ENCODE results near the gene DDX1. TPM values are rescaled to one million over a fixed set of nuclear protein-coding genes. Genes with fewer than 3 reads are reported as not detected.

DDX1 gene
- total and polyA plus RNA-seq, 8 donors: 74.2 to 153 (median 126) TPM

- TF ChIP-seq, protein P1, sequence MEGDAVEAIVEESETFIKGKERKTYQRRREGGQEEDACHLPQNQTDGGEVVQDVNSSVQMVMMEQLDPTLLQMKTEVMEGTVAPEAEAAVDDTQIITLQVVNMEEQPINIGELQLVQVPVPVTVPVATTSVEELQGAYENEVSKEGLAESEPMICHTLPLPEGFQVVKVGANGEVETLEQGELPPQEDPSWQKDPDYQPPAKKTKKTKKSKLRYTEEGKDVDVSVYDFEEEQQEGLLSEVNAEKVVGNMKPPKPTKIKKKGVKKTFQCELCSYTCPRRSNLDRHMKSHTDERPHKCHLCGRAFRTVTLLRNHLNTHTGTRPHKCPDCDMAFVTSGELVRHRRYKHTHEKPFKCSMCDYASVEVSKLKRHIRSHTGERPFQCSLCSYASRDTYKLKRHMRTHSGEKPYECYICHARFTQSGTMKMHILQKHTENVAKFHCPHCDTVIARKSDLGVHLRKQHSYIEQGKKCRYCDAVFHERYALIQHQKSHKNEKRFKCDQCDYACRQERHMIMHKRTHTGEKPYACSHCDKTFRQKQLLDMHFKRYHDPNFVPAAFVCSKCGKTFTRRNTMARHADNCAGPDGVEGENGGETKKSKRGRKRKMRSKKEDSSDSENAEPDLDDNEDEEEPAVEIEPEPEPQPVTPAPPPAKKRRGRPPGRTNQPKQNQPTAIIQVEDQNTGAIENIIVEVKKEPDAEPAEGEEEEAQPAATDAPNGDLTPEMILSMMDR (IDR thresholded peaks at IDR 0.05): no peak
- ATAC-seq (no peak), DNase-seq (no peak)
- H3K27me3 ChIP-seq: no peaks in the 10 kb centered on the region
- no peak overlapping the region for H3K27ac ChIP-seq
- no peaks in the 10 kb centered on the region for H3K4me1 ChIP-seq
- no peaks in the 10 kb centered on the region for H3K36me3 ChIP-seq
- no peak overlapping the region for H3K4me3 ChIP-seq
- intact Hi-C loops (cut with DNase I): no loop called here
- no peaks in the 10 kb centered on the region for H3K9me3 ChIP-seq
Measured at GRCh38 chr2:15666861-15667808, 75.5 kb downstream of the DDX1 start.

DNA sequence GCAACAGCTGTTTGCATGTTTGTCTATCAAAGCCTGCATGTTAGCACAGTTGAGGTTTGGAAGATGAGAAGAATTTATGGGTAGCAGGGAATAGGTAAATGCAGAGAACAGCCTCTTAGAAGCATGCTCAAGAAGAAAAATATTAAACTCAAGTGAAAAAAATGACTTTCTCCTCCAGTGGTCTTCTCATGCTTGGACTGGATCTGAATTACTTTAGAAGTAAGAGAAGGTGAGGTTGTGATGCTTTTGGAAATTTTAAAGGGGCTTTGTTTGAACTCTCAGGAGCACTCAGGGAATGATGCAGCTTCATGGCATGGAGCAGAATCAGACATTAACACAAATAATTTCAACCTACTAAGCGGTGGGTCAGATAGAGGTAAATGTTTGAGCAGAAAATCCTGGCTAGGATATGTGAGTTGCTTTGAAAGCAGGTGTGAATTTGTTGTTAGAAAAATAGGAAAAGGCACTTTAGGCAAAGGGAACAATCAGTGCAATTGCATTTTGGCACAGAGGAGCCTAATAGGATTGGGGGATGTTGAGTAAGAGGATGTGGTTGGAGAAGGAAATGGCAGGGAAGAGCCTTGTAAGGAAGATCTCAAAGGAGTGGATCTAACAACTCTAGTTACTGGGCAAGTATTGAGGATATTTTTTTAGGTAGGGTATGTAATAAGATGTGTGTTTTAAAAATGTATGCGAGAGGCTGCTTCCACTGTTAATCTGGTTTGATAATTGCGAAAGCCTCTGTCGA lies 76.3 kb downstream of the DDX1 start:
- intact Hi-C loops (cut with DNase I): no loop called here
- DNase-seq: no peak
- no peaks in the 10 kb centered on the region for H3K4me1 ChIP-seq
- TF ChIP-seq, protein P1 (IDR thresholded peaks at IDR 0.05): no peak
- ATAC-seq: peak; percentile 35
- no peak overlapping the region for H3K4me3 ChIP-seq
- H3K27ac ChIP-seq: no peak overlapping the region
- no peaks in the 10 kb centered on the region for H3K36me3 ChIP-seq
- H3K9me3 ChIP-seq: no peaks in the 10 kb centered on the region
- no peaks in the 10 kb centered on the region for H3K27me3 ChIP-seq

DNA sequence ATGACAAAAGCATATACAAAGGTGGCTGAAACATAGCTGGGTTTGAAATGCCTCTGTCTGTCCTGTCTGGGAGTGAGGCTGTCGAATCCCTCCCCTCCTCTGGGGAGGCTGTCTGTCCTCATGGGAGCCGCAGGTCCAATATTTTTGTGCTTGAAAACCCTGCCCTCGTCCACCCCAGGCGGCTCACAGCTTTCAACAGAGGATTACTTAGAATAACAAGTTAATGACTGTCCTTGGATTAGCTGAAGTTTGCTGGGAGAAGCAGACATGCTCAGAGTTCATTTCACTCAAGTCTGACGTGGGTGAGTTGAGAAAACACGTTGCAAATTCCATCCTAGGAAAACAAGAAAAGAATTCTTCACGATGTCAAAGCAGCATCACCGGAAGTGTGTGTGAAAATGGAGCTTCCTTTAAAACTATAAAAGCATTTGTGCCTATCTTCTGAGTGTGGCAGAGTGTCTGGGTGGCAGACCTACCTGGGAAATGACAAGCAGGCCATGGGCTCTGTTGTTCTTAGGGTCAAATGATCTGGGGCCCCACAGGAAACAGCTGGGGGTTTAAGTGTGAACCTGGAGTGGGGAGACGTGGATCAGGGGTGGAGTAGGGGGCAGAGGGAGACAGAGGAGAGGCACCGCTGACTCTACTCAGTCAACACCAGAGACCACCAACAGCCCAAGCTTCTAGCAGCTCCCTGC lies 77.1 kb downstream of the DDX1 start:
- H3K4me1 ChIP-seq: no peaks in the 10 kb centered on the region
- H3K9me3 ChIP-seq: no peaks in the 10 kb centered on the region
- intact Hi-C loops (cut with DNase I): no loop called here
- no peaks in the 10 kb centered on the region for H3K27me3 ChIP-seq
- H3K4me3 ChIP-seq: no peak overlapping the region
- ATAC-seq: no peak
- no peak overlapping the region for H3K27ac ChIP-seq
- H3K36me3 ChIP-seq: no peaks in the 10 kb centered on the region
- TF ChIP-seq, protein P1 (IDR thresholded peaks at IDR 0.05): no peak
- DNase-seq: no peak

DNA sequence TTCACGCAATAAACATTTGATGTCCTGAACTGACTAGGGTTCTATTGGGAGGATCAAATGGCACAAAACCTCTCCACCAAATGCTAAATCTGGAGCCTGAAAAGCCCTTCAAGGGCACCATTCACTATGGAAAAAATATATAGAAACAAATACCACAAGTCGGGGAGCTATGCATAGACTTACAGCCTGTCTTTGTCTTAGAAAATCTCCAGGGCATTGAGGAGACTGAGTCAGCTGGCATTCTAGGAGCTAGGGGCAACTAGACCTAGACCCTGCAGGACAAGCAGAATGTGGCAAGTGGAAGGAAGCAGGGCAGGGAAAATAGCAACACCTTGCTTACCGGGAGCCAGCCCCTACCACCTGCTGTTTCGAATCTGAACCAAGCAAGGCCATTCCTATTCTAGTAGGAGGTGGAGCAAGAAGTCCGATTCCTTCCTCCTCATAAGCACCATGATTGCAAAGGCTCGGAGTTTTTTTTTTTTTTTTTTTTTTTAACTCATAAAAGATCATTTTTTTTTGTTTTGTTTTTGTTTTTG lies 77.8 kb downstream of the DDX1 start:
- Histone ChIP-seq H3K4me1 (no peaks in the 10 kb centered on the region), H3K36me3 (no peaks in the 10 kb centered on the region), H3K9me3 (no peaks in the 10 kb centered on the region), H3K4me3 (no peak overlapping the region), H3K27ac (no peak overlapping the region), H3K27me3 (no peaks in the 10 kb centered on the region)
- ATAC-seq (no peak), DNase-seq (no peak)
- intact Hi-C loops (cut with DNase I): no loop called here
- TF ChIP-seq, protein P1 (IDR thresholded peaks at IDR 0.05): no peak

Measured in left lung (tissue), 10 donors.